Neural cell (in vitro differentiated cells): ENCODE data around the gene OR10P1.
A peak's percentile ranks its signal among the peaks of the same experiment; 100 is the strongest.

Experiments
- EZH2 ChIP-seq: fragments of 200-600, 300-800 bp; shearing (Covaris generic), sonication (generic); IDR thresholded peaks from 2 replicates; pipeline ENCODE4 v1.6.1; 2014; ENCODE audit warnings: antibody characterized with exemption, low read length, borderline replicate concordance, mild to moderate bottlenecking; ENCODE audit not compliant: insufficient read depth, poor library complexity, severe bottlenecking
- MXI1 ChIP-seq: fragments of 450-650 bp; conservative IDR thresholded peaks from 2 replicates; pipeline ENCODE4 v1.6.1; 2014; ENCODE audit warnings: antibody characterized with exemption, mild to moderate bottlenecking; ENCODE audit not compliant: poor library complexity, severe bottlenecking
- RAD21 ChIP-seq: fragments of 450-650 bp; conservative IDR thresholded peaks from 2 replicates; pipeline ENCODE4 v1.6.1; 2014; ENCODE audit warnings: antibody characterized with exemption, mild to moderate bottlenecking, moderate library complexity
- TAF1 ChIP-seq: IDR thresholded peaks from 2 replicates; pipeline ENCODE4 v1.6.1; 2012; ENCODE audit warnings: low read depth
- TF ChIP-seq, protein P1 (sequence below): fragments of 450-650 bp; IDR thresholded peaks from 2 replicates; pipeline ENCODE4 v1.5.1; 2014; ENCODE audit warnings: antibody characterized with exemption, mild to moderate bottlenecking, moderate library complexity; ENCODE audit not compliant: poor library complexity, severe bottlenecking

- TF ChIP-seq RAD21 (peak; percentile 22), EZH2 (no peak), TAF1 (no peak), MXI1 (no peak)
- TF ChIP-seq, protein P1, sequence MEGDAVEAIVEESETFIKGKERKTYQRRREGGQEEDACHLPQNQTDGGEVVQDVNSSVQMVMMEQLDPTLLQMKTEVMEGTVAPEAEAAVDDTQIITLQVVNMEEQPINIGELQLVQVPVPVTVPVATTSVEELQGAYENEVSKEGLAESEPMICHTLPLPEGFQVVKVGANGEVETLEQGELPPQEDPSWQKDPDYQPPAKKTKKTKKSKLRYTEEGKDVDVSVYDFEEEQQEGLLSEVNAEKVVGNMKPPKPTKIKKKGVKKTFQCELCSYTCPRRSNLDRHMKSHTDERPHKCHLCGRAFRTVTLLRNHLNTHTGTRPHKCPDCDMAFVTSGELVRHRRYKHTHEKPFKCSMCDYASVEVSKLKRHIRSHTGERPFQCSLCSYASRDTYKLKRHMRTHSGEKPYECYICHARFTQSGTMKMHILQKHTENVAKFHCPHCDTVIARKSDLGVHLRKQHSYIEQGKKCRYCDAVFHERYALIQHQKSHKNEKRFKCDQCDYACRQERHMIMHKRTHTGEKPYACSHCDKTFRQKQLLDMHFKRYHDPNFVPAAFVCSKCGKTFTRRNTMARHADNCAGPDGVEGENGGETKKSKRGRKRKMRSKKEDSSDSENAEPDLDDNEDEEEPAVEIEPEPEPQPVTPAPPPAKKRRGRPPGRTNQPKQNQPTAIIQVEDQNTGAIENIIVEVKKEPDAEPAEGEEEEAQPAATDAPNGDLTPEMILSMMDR: peak; percentile 25
These were observed 23.0 kb downstream of the OR10P1 start for GRCh38 chr12:55659486-55660385.
